Activated naive CD8-positive, alpha-beta T cell (primary cell): ENCODE measurements around the gene ZNF331.
"Not testable (repeated sequence)": the region's sequence is repeated elsewhere in the genome, so short reads cannot be mapped to it uniquely, and the experiment has no call there.

Experiments
- H3K27ac Mint-ChIP-seq: one replicate; pipeline ENCODE4 v1.8.0; 2021; ENCODE audit warnings: mixed read lengths
- H3K27me3 Mint-ChIP-seq: one replicate; pipeline ENCODE4 v1.8.0; 2021; ENCODE audit warnings: mixed read lengths
- H3K36me3 Mint-ChIP-seq: one replicate; pipeline ENCODE4 v1.8.0; 2021; ENCODE audit warnings: mixed read lengths
- H3K4me1 Mint-ChIP-seq: one replicate; pipeline ENCODE4 v1.8.0; 2021; ENCODE audit warnings: low read depth, mixed read lengths
- H3K4me3 Mint-ChIP-seq: one replicate; pipeline ENCODE4 v1.8.0; 2021; ENCODE audit warnings: mild to moderate bottlenecking, mixed read lengths
- H3K9me3 Mint-ChIP-seq: one replicate; pipeline ENCODE4 v1.8.0; 2021; ENCODE audit warnings: low read depth, mixed read lengths

The ZNF331 gene

DNA sequence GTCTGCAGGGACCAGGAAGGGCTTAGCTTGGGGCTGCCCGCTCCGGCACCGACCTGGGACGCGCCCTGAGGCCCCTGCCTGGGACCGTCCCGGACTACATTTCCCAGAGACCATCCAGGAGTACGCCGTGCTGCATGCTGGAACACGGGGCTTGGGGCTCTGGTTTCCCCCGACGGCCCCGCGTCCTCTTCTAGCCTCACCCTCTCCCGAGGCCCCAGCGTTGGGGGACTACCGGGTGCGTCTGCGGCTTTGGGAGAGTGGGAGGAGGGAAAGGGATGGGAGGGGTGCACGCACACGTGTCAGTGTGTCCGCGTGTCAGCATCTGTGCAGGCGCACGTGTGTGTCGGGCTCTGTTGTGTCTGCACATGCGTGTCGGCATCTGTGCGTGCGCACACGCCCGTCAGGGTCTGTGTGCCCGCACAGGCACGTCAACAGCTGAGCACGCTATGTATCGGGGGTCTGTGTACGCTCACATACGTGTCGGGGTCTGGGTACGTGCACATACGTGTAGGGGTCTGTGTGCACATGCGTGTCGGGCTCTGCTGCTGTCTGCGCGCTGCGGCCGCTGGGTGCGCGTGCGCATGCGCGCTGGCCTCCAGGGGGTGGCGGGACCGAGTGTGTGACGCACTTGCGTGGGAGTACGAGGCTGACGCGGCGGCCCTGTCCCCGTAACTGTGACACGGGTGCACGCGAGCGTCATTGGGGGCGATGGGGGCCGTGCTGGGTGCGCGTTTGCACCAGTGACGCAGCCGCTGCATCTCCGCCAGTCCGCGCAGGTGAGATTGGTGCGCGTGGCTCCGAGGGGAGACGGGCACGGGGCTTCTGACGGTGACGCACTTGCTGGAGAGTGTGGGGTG is at the start of gene ZNF331:
ZNF331 (plus strand) TSS at position 625 of the 857 bp plus-strand sequence. CDS start 31,232 bp downstream, outside the sequence.
- Mint-ChIP-seq H3K36me3 (peaks cover 22% of the 10 kb centered on the region), H3K4me3 (peak within 1 kb of the TSS; percentile 95), H3K9me3 (peaks cover 8% of the 10 kb centered on the region), H3K4me1 (peaks cover 38% of the 10 kb centered on the region), H3K27ac (peak within 1 kb of the TSS; percentile 98), H3K27me3 (no peaks in the 10 kb centered on the region)

- peaks cover 62% of the 10 kb centered on the region for H3K36me3 Mint-ChIP-seq
- H3K27me3 Mint-ChIP-seq = no peaks in the 10 kb centered on the region
- no peaks in the 10 kb centered on the region for H3K4me1 Mint-ChIP-seq
- no peak overlapping the region for H3K4me3 Mint-ChIP-seq
- no peak overlapping the region for H3K27ac Mint-ChIP-seq
- H3K9me3 Mint-ChIP-seq = peaks cover 39% of the 10 kb centered on the region
Measured at GRCh38 chr19:53492153-53492552, 45.8 kb upstream of the ZNF331 start.

- H3K27me3 Mint-ChIP-seq, H3K27ac Mint-ChIP-seq, H3K4me1 Mint-ChIP-seq, H3K4me3 Mint-ChIP-seq: not testable (repeated sequence)
- Mint-ChIP-seq H3K9me3 (peaks cover 31% of the 10 kb centered on the region), H3K36me3 (peaks cover 35% of the 10 kb centered on the region)
Measured at GRCh38 chr19:53497311-53498023, 40.5 kb upstream of the ZNF331 start.

DNA sequence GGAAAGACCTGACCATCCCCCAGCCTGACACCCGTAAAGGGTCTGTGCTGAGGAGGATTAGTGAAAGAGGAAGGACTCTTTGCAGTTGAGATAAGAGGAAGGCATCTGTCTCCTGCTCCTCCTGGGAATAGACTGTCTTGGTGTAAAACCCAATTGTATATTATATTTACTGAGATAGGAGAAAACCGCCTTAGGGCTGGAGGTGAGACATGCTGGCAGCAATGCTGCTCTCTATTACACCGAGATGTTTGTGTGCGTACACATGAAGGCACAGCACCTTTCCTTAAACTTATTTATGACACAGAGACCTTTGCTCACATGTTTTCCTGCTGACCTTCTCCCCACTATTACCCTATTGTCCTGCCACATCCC is 39.9 kb upstream of the ZNF331 start:
- peaks cover 27% of the 10 kb centered on the region for H3K9me3 Mint-ChIP-seq
- not testable (repeated sequence) for H3K4me1 Mint-ChIP-seq, H3K27me3 Mint-ChIP-seq, H3K27ac Mint-ChIP-seq, H3K4me3 Mint-ChIP-seq
- peaks cover 30% of the 10 kb centered on the region for H3K36me3 Mint-ChIP-seq

GRCh38 chr19:53503151-53503550 is 34.8 kb upstream of the ZNF331 start:
- H3K4me1 Mint-ChIP-seq, H3K36me3 Mint-ChIP-seq, H3K27ac Mint-ChIP-seq, H3K4me3 Mint-ChIP-seq: not testable (repeated sequence)
- Mint-ChIP-seq H3K27me3 (peaks cover 13% of the 10 kb centered on the region), H3K9me3 (peaks cover 12% of the 10 kb centered on the region)

DNA sequence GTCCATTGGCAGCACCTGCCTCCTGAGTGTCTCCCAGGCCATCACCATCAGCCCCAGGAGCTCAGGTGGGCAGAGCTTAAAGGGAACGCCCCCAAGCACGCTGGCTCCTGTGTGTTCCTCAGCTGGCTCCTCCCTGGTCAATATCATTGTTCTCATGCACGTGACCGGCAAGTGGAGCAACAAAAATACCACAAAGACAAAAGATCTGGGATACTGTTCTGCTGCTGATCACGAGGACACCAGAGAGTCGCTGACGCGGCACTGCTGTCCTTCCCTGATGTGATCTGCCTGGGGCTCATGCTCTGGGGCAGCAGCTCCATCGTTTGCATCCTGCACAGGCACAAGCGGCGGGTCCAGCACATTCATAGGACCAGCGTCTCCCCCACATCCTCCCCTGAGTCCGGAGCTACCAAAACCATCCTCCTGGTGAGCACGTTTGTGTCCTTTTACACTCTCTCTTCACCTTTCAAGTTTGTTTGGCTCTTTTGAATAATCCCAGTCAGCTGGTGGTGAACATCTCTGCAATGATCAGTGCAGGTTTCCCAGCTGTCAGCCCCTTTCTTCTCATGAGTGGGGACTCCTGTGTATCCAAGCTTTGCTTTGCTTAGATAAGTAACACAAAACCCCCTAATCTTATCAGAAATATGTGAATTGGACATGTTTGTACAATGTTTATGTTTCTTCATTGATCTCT is 34.1 kb upstream of the ZNF331 start:
- not testable (repeated sequence) for H3K36me3 Mint-ChIP-seq, H3K4me1 Mint-ChIP-seq, H3K27ac Mint-ChIP-seq, H3K4me3 Mint-ChIP-seq
- Mint-ChIP-seq H3K9me3 (peaks cover 12% of the 10 kb centered on the region), H3K27me3 (peaks cover 16% of the 10 kb centered on the region)

DNA sequence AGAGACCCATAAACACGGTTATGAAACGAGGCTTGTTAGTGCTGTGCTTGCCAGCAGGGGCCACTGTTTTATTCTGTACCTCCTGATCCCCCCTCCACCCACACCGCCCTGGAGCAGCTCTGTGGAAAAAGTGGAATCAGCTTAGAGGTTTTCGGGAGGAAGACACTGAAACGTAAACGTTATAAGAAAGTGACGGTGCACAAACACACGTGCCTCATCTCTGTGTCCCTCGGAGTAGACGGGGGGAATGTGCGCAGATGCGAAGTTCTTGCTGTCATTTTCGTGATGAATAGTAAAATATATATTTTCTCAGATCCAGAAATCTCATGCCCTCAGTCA is 33.6 kb upstream of the ZNF331 start:
- H3K4me1 Mint-ChIP-seq, H3K36me3 Mint-ChIP-seq, H3K27ac Mint-ChIP-seq, H3K9me3 Mint-ChIP-seq, H3K4me3 Mint-ChIP-seq: not testable (repeated sequence)
- H3K27me3 Mint-ChIP-seq = peaks cover 16% of the 10 kb centered on the region

DNA sequence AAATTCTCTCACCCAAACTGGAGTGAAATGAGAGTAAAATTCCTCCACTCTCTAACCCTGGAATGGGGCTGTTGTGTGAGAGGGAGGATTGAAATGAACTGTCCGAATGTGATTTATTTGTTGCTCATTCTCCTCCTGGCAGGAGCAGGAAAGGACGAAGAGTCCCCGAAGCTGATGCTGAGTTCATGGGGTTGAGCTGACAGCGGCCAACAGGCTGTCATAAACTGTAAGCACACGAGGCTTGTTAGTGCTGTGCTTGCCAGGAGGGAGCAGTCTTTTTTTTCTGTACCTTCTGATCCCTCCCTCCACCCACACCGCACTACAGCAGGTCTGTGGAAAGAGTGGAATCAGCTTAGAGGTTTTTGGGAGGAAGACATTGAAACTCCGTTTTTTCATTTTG is 33.1 kb upstream of the ZNF331 start:
- Mint-ChIP-seq H3K27ac (no peak overlapping the region), H3K36me3 (peaks cover 2% of the 10 kb centered on the region), H3K4me3 (no peak overlapping the region), H3K4me1 (no peaks in the 10 kb centered on the region), H3K9me3 (peaks cover 8% of the 10 kb centered on the region), H3K27me3 (peaks cover 16% of the 10 kb centered on the region)

DNA sequence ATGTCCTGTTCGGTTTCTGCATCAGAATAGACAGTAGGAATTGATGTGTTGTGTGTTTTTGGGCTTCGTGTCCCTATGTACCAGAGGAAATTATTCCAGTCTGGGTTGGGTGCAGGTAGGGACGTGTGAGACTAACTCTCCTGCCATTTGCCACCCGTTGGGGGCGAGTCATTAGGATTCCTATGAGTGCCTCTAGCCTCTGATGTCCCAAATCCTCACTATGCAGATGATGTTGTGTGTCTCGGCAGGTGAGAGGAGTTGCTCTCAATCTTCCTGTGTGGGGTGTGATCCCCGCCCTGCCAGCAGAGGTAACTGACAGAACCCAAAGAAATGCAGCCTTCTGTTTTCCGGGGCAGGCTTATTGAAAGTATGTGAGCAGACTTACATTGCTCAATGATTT is 31.2 kb upstream of the ZNF331 start:
- Mint-ChIP-seq H3K4me3 (no peak overlapping the region), H3K27ac (no peak overlapping the region), H3K36me3 (peaks cover 2% of the 10 kb centered on the region), H3K9me3 (peaks cover 4% of the 10 kb centered on the region), H3K27me3 (peaks cover 12% of the 10 kb centered on the region), H3K4me1 (no peaks in the 10 kb centered on the region)

DNA sequence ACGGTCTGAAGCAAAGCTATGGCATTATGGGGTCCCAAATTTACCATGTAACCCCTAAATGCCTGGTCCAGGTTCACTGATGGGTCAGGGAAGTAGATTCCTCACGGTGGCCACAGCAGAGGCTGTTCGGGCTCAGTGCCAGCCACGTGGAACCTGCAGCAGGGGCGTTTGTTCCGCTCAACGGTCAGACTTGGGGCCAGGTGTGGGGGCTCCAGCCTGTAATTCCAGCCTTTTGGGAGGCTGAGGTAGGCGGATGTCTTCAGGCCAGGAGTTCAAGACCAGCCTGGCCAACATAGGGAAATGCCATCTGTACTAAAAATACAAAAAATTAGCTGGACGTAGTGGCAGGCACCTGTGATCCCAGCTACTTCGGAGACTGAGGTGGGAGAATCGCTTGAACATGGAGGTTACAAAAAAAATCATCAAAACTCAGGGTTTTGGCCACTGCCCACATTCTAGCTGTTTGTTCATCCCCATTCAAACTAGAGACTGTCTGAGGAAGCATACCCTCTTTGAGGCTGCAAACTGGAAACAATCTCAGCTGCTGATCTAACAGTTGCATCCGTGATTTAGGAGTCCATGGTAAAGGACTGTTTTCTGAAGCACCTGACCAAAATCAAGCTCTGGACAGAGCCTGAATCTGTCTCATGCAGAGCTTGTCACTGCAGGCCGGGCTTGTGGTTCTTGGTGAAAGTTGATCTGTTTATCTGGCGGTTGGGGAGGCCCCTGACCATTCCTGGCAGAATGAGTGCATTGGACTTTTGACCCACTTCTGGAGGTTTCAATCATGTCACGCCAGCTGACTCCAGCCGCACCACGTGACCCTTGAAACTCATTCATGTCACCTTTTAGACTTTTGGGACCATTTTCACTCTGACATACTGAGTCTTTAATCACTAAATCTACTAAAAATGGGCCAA is 30.2 kb upstream of the ZNF331 start:
- Mint-ChIP-seq H3K4me3 (no peak overlapping the region), H3K27me3 (peaks cover 10% of the 10 kb centered on the region), H3K4me1 (peaks cover 1% of the 10 kb centered on the region), H3K36me3 (no peaks in the 10 kb centered on the region), H3K9me3 (no peaks in the 10 kb centered on the region), H3K27ac (no peak overlapping the region)

DNA sequence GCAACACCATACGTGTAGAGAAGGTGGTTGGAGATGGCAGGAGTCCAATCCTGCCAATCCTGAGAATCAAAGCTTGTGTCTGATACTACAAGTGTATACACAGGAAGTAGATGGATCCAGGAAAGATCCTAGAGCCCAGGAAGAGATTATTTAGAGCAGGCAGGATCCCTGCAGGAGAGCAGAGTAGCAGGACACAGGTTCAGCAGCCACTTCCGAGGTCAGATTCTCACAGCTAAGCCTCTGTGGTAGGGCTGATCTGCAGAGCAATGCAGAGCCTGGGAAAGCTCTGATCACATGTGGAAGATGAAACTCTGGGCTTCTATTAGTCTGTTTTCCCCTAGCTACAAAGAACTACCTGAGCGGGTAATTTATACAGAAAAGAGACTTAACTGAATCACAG is 28.5 kb upstream of the ZNF331 start:
- no peak overlapping the region for H3K4me3 Mint-ChIP-seq
- H3K36me3 Mint-ChIP-seq = no peaks in the 10 kb centered on the region
- no peaks in the 10 kb centered on the region for H3K9me3 Mint-ChIP-seq
- H3K4me1 Mint-ChIP-seq = peaks cover 1% of the 10 kb centered on the region
- H3K27me3 Mint-ChIP-seq = peaks cover 6% of the 10 kb centered on the region
- H3K27ac Mint-ChIP-seq = no peak overlapping the region

DNA sequence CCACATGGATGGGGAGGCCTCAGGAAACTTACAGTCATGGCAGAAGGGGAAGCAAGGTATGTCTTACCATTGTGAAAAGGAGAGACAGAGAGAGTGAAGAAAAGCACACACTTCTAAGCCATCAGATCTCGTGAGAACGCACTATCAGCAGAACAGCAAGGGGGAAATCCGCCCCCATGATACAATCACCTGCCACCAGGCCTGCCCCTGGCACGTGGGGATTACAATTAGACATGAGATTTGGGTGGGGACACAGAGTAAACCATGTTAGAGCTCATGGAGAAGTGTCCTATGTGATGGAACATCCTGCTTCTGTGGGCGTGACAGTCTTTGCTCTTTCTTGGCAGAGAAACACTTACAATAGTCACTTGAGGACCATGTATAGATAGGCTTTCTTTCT is 28.1 kb upstream of the ZNF331 start:
- H3K27ac Mint-ChIP-seq = no peak overlapping the region
- H3K9me3 Mint-ChIP-seq = no peaks in the 10 kb centered on the region
- H3K4me1 Mint-ChIP-seq = peaks cover 1% of the 10 kb centered on the region
- H3K27me3 Mint-ChIP-seq = peaks cover 5% of the 10 kb centered on the region
- H3K4me3 Mint-ChIP-seq = no peak overlapping the region
- no peaks in the 10 kb centered on the region for H3K36me3 Mint-ChIP-seq

DNA sequence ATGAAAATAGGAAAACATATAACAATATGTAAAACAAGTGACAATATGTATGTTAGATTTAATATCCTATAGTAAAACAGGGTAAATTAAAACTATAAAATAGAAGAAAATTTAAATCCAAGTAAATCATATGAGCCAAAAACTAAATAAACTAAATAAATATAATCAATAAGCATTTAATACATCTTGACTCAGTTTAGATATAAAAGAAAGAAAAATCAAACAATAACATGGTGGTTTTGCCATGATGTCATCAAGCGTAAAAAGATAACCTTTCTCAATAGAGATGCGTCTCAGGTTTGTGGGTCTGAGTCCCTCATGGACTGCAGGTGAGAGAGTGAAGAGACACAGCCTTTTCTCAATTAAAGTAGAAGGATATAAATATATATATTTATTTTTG is 26.6 kb upstream of the ZNF331 start:
- no peaks in the 10 kb centered on the region for H3K9me3 Mint-ChIP-seq
- H3K27me3 Mint-ChIP-seq = peaks cover 4% of the 10 kb centered on the region
- H3K36me3 Mint-ChIP-seq = no peaks in the 10 kb centered on the region
- H3K27ac Mint-ChIP-seq = no peak overlapping the region
- H3K4me3 Mint-ChIP-seq = no peak overlapping the region
- peaks cover 1% of the 10 kb centered on the region for H3K4me1 Mint-ChIP-seq

- Mint-ChIP-seq H3K4me3 (no peak overlapping the region), H3K27ac (no peak overlapping the region), H3K36me3 (peaks cover 2% of the 10 kb centered on the region), H3K4me1 (peaks cover 1% of the 10 kb centered on the region), H3K27me3 (peaks cover 2% of the 10 kb centered on the region), H3K9me3 (no peaks in the 10 kb centered on the region)
Measured at GRCh38 chr19:53511933-53512374, 26.0 kb upstream of the ZNF331 start.
